ENCODE data around the gene APOF.

Gene APOF

DNA sequence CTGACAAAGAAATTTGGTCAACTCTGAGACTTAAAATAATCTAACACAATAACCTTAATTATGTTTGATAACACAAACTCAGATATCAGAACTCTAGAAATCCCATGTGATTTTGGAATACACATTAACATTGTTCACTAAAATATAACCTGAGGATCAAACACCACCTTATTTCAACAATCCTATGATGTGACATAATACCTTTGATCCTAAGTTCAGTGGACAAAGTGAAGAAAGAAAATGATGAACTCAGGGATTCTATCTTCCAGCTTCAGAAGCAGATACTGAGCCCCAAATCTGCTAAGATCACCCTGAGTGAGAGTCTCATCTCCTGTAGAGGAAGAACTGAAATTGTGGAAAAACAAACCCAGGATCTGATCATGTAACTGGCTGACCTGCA lies 35.7 kb upstream of the APOF start:
- Histone ChIP-seq H3K27me3 (no peaks in the 10 kb centered on the region), H3K27ac (no peak overlapping the region), H3K9me3 (no peaks in the 10 kb centered on the region), H3K4me3 (ENCODE audit: low read depth in 1 of 2, low read length in 1 of 2) (no peak overlapping the region), H3K4me1 (ENCODE audit: control insufficient read depth in 1 of 2, insufficient read depth in 1 of 2, low read depth in 1 of 2, low read length in 1 of 2) (no peaks in the 10 kb centered on the region), H3K36me3 (no peaks in the 10 kb centered on the region)
- TF ChIP-seq, protein P1, sequence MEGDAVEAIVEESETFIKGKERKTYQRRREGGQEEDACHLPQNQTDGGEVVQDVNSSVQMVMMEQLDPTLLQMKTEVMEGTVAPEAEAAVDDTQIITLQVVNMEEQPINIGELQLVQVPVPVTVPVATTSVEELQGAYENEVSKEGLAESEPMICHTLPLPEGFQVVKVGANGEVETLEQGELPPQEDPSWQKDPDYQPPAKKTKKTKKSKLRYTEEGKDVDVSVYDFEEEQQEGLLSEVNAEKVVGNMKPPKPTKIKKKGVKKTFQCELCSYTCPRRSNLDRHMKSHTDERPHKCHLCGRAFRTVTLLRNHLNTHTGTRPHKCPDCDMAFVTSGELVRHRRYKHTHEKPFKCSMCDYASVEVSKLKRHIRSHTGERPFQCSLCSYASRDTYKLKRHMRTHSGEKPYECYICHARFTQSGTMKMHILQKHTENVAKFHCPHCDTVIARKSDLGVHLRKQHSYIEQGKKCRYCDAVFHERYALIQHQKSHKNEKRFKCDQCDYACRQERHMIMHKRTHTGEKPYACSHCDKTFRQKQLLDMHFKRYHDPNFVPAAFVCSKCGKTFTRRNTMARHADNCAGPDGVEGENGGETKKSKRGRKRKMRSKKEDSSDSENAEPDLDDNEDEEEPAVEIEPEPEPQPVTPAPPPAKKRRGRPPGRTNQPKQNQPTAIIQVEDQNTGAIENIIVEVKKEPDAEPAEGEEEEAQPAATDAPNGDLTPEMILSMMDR (IDR thresholded peaks at IDR 0.05): no peak

DNA sequence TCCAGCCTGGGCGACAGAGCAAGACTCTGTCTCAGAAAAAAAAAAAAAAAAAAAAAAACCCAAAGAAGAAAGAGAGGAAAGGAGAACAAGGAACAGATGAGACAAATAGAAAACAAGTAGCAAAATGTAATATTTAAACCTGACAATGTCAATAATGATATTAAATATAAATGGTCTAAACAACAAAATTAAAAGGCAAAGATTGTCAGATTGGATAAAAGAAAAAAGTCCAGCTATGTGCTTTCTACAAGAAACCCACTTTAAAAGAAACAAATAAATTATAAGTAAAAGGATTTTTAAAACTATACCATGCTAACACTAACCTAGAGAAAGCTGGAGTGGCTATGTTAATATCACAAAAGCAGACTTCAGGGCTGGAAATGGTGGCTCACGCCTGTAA lies 29.7 kb upstream of the APOF start:
- TF ChIP-seq, protein P1 (IDR thresholded peaks at IDR 0.05): no peak

GRCh38 chr12:56391721-56392120 lies 29.1 kb upstream of the APOF start:
- H3K27me3 ChIP-seq: no peaks in the 10 kb centered on the region
- TF ChIP-seq, protein P1 (IDR thresholded peaks at IDR 0.05): no peak
- H3K36me3 ChIP-seq: no peaks in the 10 kb centered on the region
- no peak overlapping the region for H3K27ac ChIP-seq
- H3K4me1 ChIP-seq (ENCODE audit: control insufficient read depth in 1 of 2, insufficient read depth in 1 of 2, low read depth in 1 of 2, low read length in 1 of 2): no peaks in the 10 kb centered on the region
- no peaks in the 10 kb centered on the region for H3K9me3 ChIP-seq
- H3K4me3 ChIP-seq (ENCODE audit: low read depth in 1 of 2, low read length in 1 of 2): no peak overlapping the region

More for the DNA sequence above, 29.7 kb upstream of the APOF start:
- Histone ChIP-seq H3K4me1 (ENCODE audit: control insufficient read depth in 1 of 2, insufficient read depth in 1 of 2, low read depth in 1 of 2, low read length in 1 of 2) (no peaks in the 10 kb centered on the region), H3K4me3 (ENCODE audit: low read depth in 1 of 2, low read length in 1 of 2) (no peak overlapping the region), H3K27me3 (no peaks in the 10 kb centered on the region), H3K27ac (no peak overlapping the region), H3K9me3 (no peaks in the 10 kb centered on the region), H3K36me3 (no peaks in the 10 kb centered on the region)

- H3K27ac ChIP-seq: no peak overlapping the region
- no peaks in the 10 kb centered on the region for H3K9me3 ChIP-seq
- no peaks in the 10 kb centered on the region for H3K27me3 ChIP-seq
- H3K4me1 ChIP-seq (ENCODE audit: control insufficient read depth in 1 of 2, insufficient read depth in 1 of 2, low read depth in 1 of 2, low read length in 1 of 2): no peaks in the 10 kb centered on the region
- TF ChIP-seq, protein P1 (IDR thresholded peaks at IDR 0.05): no peak
- no peaks in the 10 kb centered on the region for H3K36me3 ChIP-seq
- no peak overlapping the region for H3K4me3 ChIP-seq (ENCODE audit: low read depth in 1 of 2, low read length in 1 of 2)
These were observed 26.8 kb upstream of the APOF start for GRCh38 chr12:56389412-56389811.

DNA sequence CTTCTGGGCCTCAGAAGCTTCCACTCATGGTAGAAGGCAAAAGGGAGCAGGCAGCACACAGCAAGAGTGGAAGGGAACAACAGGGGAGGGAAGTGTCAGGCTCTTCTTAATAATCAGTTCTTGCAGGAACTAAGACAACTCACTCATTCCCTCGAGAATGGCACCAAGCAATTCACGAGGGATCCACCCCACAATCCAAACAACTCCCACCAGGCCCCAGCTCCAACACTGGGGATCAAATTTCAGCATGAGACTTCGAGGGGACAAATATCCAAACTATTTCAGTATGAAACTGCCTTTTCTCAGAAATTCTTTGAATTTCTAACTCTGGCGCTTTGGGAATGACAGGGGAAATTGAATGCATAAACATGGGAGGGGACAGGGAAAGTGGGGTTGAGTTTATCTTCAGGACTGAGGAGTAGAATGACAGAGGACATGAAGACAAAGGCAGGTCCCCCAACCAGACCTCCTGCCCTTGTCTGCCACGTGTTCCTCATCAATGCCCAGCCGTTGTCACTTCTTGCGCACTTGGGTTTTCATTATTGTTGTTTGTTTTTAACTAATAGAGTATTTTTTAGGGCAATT lies 24.6 kb upstream of the APOF start:
- H3K4me1 ChIP-seq (ENCODE audit: control insufficient read depth in 1 of 2, insufficient read depth in 1 of 2, low read depth in 1 of 2, low read length in 1 of 2): no peaks in the 10 kb centered on the region
- H3K27me3 ChIP-seq: no peaks in the 10 kb centered on the region
- no peak overlapping the region for H3K4me3 ChIP-seq (ENCODE audit: low read depth in 1 of 2, low read length in 1 of 2)
- H3K27ac ChIP-seq: no peak overlapping the region
- H3K36me3 ChIP-seq: no peaks in the 10 kb centered on the region
- TF ChIP-seq, protein P1 (IDR thresholded peaks at IDR 0.05): no peak
- H3K9me3 ChIP-seq: no peaks in the 10 kb centered on the region

GRCh38 chr12:56385873-56386272 lies 23.2 kb upstream of the APOF start:
- H3K27ac ChIP-seq: no peak overlapping the region
- no peaks in the 10 kb centered on the region for H3K9me3 ChIP-seq
- no peaks in the 10 kb centered on the region for H3K27me3 ChIP-seq
- H3K36me3 ChIP-seq: no peaks in the 10 kb centered on the region
- no peak overlapping the region for H3K4me3 ChIP-seq (ENCODE audit: low read depth in 1 of 2, low read length in 1 of 2)
- no peaks in the 10 kb centered on the region for H3K4me1 ChIP-seq (ENCODE audit: control insufficient read depth in 1 of 2, insufficient read depth in 1 of 2, low read depth in 1 of 2, low read length in 1 of 2)
- TF ChIP-seq, protein P1 (IDR thresholded peaks at IDR 0.05): no peak

All from neutrophil (primary cell).